Measurements from ENCODE around the gene HEPN1. TPM values are rescaled to one million over a fixed set of nuclear protein-coding genes. Genes with fewer than 3 reads are reported as not detected.

HEPN1 gene
- total and polyA plus RNA-seq, 2 of the 4 experiments (the other 2 are of a cell fraction), result not detected

DNA sequence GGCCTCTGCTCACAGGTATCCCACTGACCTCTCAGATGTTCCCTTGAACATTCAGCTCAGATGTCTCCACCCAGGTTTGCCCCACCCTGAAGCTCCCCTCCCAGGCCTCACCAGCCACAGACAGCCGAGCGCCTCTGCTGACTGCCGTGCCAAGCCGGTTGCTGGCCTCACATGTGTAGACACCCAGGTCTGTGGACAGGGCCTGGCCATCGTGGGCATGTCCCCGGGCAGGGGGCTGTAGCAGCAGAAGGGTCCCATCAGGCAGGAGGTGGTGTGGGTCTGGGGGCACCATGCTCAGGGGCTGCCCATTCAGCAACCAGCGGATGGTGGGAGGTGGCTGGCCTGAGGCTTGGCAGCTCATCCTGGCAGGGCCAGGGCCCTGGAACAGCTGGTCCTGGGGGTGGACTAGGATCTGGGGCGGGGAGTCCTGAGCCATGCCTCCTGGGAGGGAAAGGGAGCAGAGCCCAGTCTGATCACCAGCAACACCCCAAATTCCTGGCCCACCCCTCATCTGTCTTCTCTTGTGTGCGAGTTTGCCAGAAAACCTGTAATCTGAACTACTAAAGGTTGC is 22.1 kb upstream of the HEPN1 start (continued):
- TF ChIP-seq, protein P1, sequence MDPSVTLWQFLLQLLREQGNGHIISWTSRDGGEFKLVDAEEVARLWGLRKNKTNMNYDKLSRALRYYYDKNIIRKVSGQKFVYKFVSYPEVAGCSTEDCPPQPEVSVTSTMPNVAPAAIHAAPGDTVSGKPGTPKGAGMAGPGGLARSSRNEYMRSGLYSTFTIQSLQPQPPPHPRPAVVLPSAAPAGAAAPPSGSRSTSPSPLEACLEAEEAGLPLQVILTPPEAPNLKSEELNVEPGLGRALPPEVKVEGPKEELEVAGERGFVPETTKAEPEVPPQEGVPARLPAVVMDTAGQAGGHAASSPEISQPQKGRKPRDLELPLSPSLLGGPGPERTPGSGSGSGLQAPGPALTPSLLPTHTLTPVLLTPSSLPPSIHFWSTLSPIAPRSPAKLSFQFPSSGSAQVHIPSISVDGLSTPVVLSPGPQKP (IDR thresholded peaks at IDR 0.05; ENCODE audit: borderline replicate concordance, low read depth, low read length), result no peak

DNA sequence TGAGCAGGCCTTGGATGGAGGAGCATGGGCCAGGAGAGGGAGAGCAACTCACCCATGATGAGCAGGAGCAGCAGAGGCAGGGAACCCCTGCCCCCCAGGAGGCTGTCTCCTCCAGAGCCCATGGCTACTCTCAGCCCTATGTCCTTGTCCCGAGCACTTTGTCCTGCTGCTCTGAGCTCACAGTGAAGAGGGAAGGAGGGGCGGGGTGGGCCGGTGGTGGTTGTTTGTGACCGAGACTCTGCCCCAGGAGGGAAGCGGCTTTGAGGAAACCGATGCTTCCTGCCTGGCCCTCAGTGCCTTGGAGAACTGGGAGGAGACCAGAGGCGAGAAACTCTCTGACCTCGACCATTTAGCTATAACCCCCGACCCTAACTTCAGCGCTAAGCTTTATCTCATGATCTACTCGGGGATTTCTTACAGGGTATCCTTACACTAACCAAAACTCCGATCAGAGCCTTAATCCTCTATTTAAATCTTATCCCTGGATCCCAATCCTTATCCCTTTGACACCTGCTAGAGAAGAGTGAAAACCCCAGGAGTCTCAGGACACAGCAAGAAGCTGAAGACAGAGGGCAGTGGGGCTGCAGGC is 21.3 kb upstream of the HEPN1 start, which contains the start of gene ROBO4:
Gene ROBO4 (minus strand): TSS at position 192 of the 589 bp plus-strand sequence. CDS start 70 bp downstream, at position 122.
- H3K9me1 ChIP-seq (ENCODE audit: insufficient read depth, low read length), result peaks cover 42% of the 10 kb centered on the region
- H2BK120ac ChIP-seq (ENCODE audit: low read depth, low read length), result peak within 1 kb of the TSS; percentile 98
- peak within 1 kb of the TSS; percentile 97 for H2BK5ac ChIP-seq (ENCODE audit: low read depth, low read length, poor library complexity, severe bottlenecking)
- peak within 1 kb of the TSS; percentile 93 for H3K27ac ChIP-seq (ENCODE audit: insufficient read depth, low read length)
- H3K4me2 ChIP-seq (ENCODE audit: low read depth, low read length), result peak within 1 kb of the TSS; percentile 62
- ATAC-seq (ENCODE audit: low read depth) (no peak), DNase-seq (no peak)
- peak within 1 kb of the TSS; percentile 86 to 97 for H4K8ac ChIP-seq (ENCODE audit: low read depth in 2 of 2, low read length in 2 of 2)
- 40% methylated on average over 1 of the region's 12 CpGs; no CpG with 5 or more reads in 1 of the 2 experiments for WGBS, 2 experiments (ENCODE audit: extremely low coverage in 2 of 2, insufficient read length in 1 of 2)
- peaks cover 7 to 26% of the 10 kb centered on the region in 2 experiments; a peak in 3 of 4 replicates for H3K79me1 ChIP-seq (ENCODE audit: low read depth in 1 of 2, low read length in 2 of 2)
- in situ Hi-C loops (cut with MboI; ENCODE audit: low sequenced_read_pairs), result no loop called here
- H2BK20ac ChIP-seq (ENCODE audit: low read depth, low read length), result peak within 1 kb of the TSS; percentile 98
- peak within 1 kb of the TSS; percentile 94 for H4K5ac ChIP-seq (ENCODE audit: low read depth, low read length)
- peak within 1 kb of the TSS; percentile 96 for H4K91ac ChIP-seq (ENCODE audit: insufficient read depth, low read depth, low read length)
- no peaks in the 10 kb centered on the region for H4K20me1 ChIP-seq (ENCODE audit: insufficient read depth, low read length)
- H2AFZ ChIP-seq (replicated peaks; ENCODE audit: low read length, poor library complexity), result peak within 1 kb of the TSS; percentile 90
- no TSS peak for BruUV-seq (replicated peaks)
- H3K27me3 ChIP-seq (ENCODE audit: control insufficient read depth, insufficient read depth, low read length), result no peaks in the 10 kb centered on the region
- H2AK5ac ChIP-seq (ENCODE audit: low read depth, low read length), result peak within 1 kb of the TSS; percentile 97
- ChIA-PET CTCF (interaction anchor here (1.8 kb wide), 1 partner anchor 22 kb away, joined by 7 read pairs; no protein-coding TSS in a partner anchor), POLR2A (ENCODE audit: unreplicated experiment) (interaction anchor here (1.1 to 1.2 kb wide), 2 partner anchors 22 to 56 kb away, joined by 3 read pairs; no protein-coding TSS in a partner anchor)
- H3K23ac ChIP-seq (ENCODE audit: low read depth, low read length), result peak within 1 kb of the TSS; percentile 89
- TF ChIP-seq, protein P1 (IDR thresholded peaks at IDR 0.05; ENCODE audit: borderline replicate concordance, low read depth, low read length), result no peak
- TF ChIP-seq CHD1 (IDR thresholded peaks at IDR 0.05; ENCODE audit: low read depth, low read length), result no peak
- TF ChIP-seq FOS (IDR thresholded peaks at IDR 0.05; ENCODE audit: low read depth, low read length), result no peak
- TF ChIP-seq RFX5 (IDR thresholded peaks at IDR 0.05; ENCODE audit: low read depth, low read length), result no peak
- no peak for TF ChIP-seq MAFK (IDR thresholded peaks at IDR 0.05; ENCODE audit: low read depth, low read length)
- TF ChIP-seq SMC3 (IDR thresholded peaks at IDR 0.05; ENCODE audit: low read depth, low read length), result no peak
- TF ChIP-seq NFE2L2 (IDR thresholded peaks at IDR 0.05; ENCODE audit: low read depth, low read length), result no peak
- TF ChIP-seq, protein P2, sequence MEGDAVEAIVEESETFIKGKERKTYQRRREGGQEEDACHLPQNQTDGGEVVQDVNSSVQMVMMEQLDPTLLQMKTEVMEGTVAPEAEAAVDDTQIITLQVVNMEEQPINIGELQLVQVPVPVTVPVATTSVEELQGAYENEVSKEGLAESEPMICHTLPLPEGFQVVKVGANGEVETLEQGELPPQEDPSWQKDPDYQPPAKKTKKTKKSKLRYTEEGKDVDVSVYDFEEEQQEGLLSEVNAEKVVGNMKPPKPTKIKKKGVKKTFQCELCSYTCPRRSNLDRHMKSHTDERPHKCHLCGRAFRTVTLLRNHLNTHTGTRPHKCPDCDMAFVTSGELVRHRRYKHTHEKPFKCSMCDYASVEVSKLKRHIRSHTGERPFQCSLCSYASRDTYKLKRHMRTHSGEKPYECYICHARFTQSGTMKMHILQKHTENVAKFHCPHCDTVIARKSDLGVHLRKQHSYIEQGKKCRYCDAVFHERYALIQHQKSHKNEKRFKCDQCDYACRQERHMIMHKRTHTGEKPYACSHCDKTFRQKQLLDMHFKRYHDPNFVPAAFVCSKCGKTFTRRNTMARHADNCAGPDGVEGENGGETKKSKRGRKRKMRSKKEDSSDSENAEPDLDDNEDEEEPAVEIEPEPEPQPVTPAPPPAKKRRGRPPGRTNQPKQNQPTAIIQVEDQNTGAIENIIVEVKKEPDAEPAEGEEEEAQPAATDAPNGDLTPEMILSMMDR (conservative IDR thresholded peaks at IDR 0.05; ENCODE audit: low read depth, low read length), result no peak
- no peak for TF ChIP-seq RCOR1 (IDR thresholded peaks at IDR 0.05; ENCODE audit: insufficient replicate concordance, low read length)
- no peak for TF ChIP-seq BHLHE40 (IDR thresholded peaks at IDR 0.05; ENCODE audit: low read depth, low read length)
- peak within 1 kb of the TSS; percentile 82 for H3K56ac ChIP-seq (ENCODE audit: extremely low read depth, insufficient read depth, low read length)
- H3K18ac ChIP-seq (ENCODE audit: low read depth, low read length), result peak within 1 kb of the TSS; percentile 87
- peaks cover 39% of the 10 kb centered on the region for H3K4me1 ChIP-seq (ENCODE audit: control insufficient read depth, insufficient read depth, low read length)
- H3K9ac ChIP-seq (ENCODE audit: low read depth, low read length), result peak within 1 kb of the TSS; percentile 29; the same call in 1 of the 2 replicates
- peak within 1 kb of the TSS; percentile 100 for H2BK15ac ChIP-seq (ENCODE audit: low read depth, low read length)
- H2AK9ac ChIP-seq (replicated peaks; ENCODE audit: low read depth, low read length, poor library complexity), result peak within 1 kb of the TSS; percentile 97
- H3K4ac ChIP-seq (ENCODE audit: low read depth, low read length), result peak within 1 kb of the TSS; percentile 99
- H3K9me3 ChIP-seq (ENCODE audit: control insufficient read depth, insufficient read depth, low read length), result no peaks in the 10 kb centered on the region
- dilution Hi-C loops (cut with HindIII; ENCODE audit: low sequenced_read_pairs, unreplicated experiment), result no loop called here
- peak within 1 kb of the TSS; percentile 96 for H3K14ac ChIP-seq (replicated peaks; ENCODE audit: low read depth, low read length)
- intact Hi-C loops (cut with micrococcal nuclease), result no loop called here
- H3K4me3 ChIP-seq (ENCODE audit: insufficient read depth, low read depth, low read length), result no peak within 1 kb of the TSS
- no peaks in the 10 kb centered on the region for H3K36me3 ChIP-seq (ENCODE audit: control insufficient read depth, insufficient read depth, low read length)

Data from IMR-90 (cell line).